ENCODE data around the gene MCC.

MCC gene

GRCh38 chr5:113036826-113037225, 451.4 kb downstream of the MCC start:
- Histone ChIP-seq H3K27ac (replicated peaks) (no peak overlapping the region), H3K27me3 (ENCODE audit: insufficient read depth, poor library complexity, severe bottlenecking) (no peaks in the 10 kb centered on the region), H3K4me3 (replicated peaks; ENCODE audit: insufficient read depth, low read length) (no peak overlapping the region)
- TF ChIP-seq GABPA (IDR thresholded peaks at IDR 0.05; ENCODE audit: low read depth): no peak
- no peak for TF ChIP-seq POLR2AphosphoS5 (IDR thresholded peaks at IDR 0.05; ENCODE audit: low read depth)
- no peak for TF ChIP-seq SPI1 (IDR thresholded peaks at IDR 0.05; ENCODE audit: borderline replicate concordance, low read depth)
- no peak for TF ChIP-seq REST (IDR thresholded peaks at IDR 0.05; ENCODE audit: insufficient replicate concordance, low read depth)
- TF ChIP-seq, protein P1, sequence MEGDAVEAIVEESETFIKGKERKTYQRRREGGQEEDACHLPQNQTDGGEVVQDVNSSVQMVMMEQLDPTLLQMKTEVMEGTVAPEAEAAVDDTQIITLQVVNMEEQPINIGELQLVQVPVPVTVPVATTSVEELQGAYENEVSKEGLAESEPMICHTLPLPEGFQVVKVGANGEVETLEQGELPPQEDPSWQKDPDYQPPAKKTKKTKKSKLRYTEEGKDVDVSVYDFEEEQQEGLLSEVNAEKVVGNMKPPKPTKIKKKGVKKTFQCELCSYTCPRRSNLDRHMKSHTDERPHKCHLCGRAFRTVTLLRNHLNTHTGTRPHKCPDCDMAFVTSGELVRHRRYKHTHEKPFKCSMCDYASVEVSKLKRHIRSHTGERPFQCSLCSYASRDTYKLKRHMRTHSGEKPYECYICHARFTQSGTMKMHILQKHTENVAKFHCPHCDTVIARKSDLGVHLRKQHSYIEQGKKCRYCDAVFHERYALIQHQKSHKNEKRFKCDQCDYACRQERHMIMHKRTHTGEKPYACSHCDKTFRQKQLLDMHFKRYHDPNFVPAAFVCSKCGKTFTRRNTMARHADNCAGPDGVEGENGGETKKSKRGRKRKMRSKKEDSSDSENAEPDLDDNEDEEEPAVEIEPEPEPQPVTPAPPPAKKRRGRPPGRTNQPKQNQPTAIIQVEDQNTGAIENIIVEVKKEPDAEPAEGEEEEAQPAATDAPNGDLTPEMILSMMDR (IDR thresholded peaks at IDR 0.05; ENCODE audit: insufficient read depth, low read length): no peak
- no peak for DNase-seq (ENCODE audit: low read depth in 1 of 2, low spot score in 1 of 2)

GRCh38 chr5:113036321-113036720, 451.9 kb downstream of the MCC start:
- no peak for DNase-seq (ENCODE audit: low read depth in 1 of 2, low spot score in 1 of 2)
- Histone ChIP-seq H3K4me3 (replicated peaks; ENCODE audit: insufficient read depth, low read length) (no peak overlapping the region), H3K27me3 (ENCODE audit: insufficient read depth, poor library complexity, severe bottlenecking) (no peaks in the 10 kb centered on the region), H3K27ac (replicated peaks) (no peak overlapping the region)
- TF ChIP-seq REST (IDR thresholded peaks at IDR 0.05; ENCODE audit: insufficient replicate concordance, low read depth) (no peak), POLR2AphosphoS5 (IDR thresholded peaks at IDR 0.05; ENCODE audit: low read depth) (no peak), SPI1 (IDR thresholded peaks at IDR 0.05; ENCODE audit: borderline replicate concordance, low read depth) (no peak), GABPA (IDR thresholded peaks at IDR 0.05; ENCODE audit: low read depth) (no peak)

GRCh38 chr5:113035096-113035495, 453.2 kb downstream of the MCC start:
- no peak for TF ChIP-seq GABPA (IDR thresholded peaks at IDR 0.05; ENCODE audit: low read depth)
- TF ChIP-seq REST (IDR thresholded peaks at IDR 0.05; ENCODE audit: insufficient replicate concordance, low read depth): no peak
- TF ChIP-seq POLR2AphosphoS5 (IDR thresholded peaks at IDR 0.05; ENCODE audit: low read depth): no peak
- H3K27ac ChIP-seq (replicated peaks): no peak overlapping the region
- no peak overlapping the region for H3K4me3 ChIP-seq (replicated peaks; ENCODE audit: insufficient read depth, low read length)
- H3K27me3 ChIP-seq (ENCODE audit: insufficient read depth, poor library complexity, severe bottlenecking): no peaks in the 10 kb centered on the region
- no peak for DNase-seq (ENCODE audit: low read depth in 1 of 2, low spot score in 1 of 2)

DNA sequence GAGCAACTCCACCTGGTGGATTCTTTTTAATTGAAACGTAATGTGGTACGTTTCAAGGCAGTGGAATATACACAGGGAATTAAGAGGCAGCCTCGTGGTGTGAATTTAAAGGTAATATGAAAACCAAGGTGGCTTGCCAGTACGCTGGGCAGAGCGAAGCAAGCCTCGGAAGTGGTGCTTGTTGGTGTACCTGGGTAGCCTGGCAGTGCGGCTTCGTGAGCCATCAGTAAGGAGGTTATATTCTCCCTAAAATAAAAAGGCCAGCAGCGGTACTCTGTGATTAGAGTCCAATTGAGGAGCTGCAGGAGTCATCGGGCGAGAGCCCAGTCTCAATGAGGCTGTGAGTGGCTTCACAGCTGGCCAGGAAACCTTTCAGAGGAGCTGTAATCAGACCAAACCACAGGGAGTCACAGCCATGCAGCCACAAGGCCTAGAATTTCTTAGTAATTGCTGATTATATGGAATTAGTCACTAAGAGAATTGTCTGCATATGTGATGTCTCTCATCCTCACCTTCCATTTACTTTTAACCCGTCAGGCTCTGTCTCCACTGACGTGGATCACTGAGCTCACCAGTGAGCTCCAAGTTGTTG, 454.0 kb downstream of the MCC start:
- no peak for DNase-seq (ENCODE audit: low read depth in 1 of 2, low spot score in 1 of 2)
- Histone ChIP-seq H3K4me3 (replicated peaks; ENCODE audit: insufficient read depth, low read length) (no peak overlapping the region), H3K27me3 (ENCODE audit: insufficient read depth, poor library complexity, severe bottlenecking) (no peaks in the 10 kb centered on the region), H3K27ac (replicated peaks) (no peak overlapping the region)
- TF ChIP-seq POLR2AphosphoS5 (IDR thresholded peaks at IDR 0.05; ENCODE audit: low read depth) (no peak), REST (IDR thresholded peaks at IDR 0.05; ENCODE audit: insufficient replicate concordance, low read depth) (no peak)
- TF ChIP-seq, protein P1 (IDR thresholded peaks at IDR 0.05; ENCODE audit: insufficient read depth, low read length): no peak
